WTC11 (cell line): Measurements from ENCODE around the gene SMPDL3A. TPM values are rescaled to one million over a fixed set of nuclear protein-coding genes. Genes with fewer than 3 reads are reported as not detected.

ENCODE experiments used
- ATAC-seq: fragments of 200-7000 bp; cut with Tn5 transposase; 2 replicates; pipeline ENCODE4 v1.10.0; 2021; ENCODE audit warnings: mild to moderate bottlenecking, moderate library complexity
- CTCF ChIA-PET: fragments of 300-600 bp; sonication (Branson Sonifier 250); formaldehyde crosslinking; loops from one replicate; lab custom pipeline; 2021; ENCODE audit warnings: antibody characterized with exemption; lab: Charles Lee
- POLR2A ChIA-PET: fragments of 350-600 bp; sonication (Branson Sonifier 250); formaldehyde crosslinking; loops from one replicate; lab custom pipeline; 2021; ENCODE audit warnings: antibody characterized with exemption; lab: Charles Lee
- DNase-seq: peaks from one replicate; pipeline ENCODE4 v3.0.0; 2021; ENCODE audit warnings: low spot score
- H3K27ac Mint-ChIP-seq: 2 replicates; pipeline ENCODE4 v1.8.0; 2021; ENCODE audit warnings: mixed read lengths
- H3K27me3 Mint-ChIP-seq: 2 replicates; pipeline ENCODE4 v1.8.0; 2021; ENCODE audit warnings: low read depth, mild to moderate bottlenecking, moderate library complexity, mixed read lengths
- H3K36me3 Mint-ChIP-seq: 2 replicates; pipeline ENCODE4 v1.8.0; 2021; ENCODE audit warnings: mixed read lengths
- H3K4me1 Mint-ChIP-seq: 2 replicates; pipeline ENCODE4 v1.8.0; 2022; ENCODE audit warnings: mixed read lengths
- H3K4me3 Mint-ChIP-seq: 2 replicates; pipeline ENCODE4 v1.8.0; 2021; ENCODE audit warnings: mild to moderate bottlenecking, moderate library complexity, mixed read lengths
- H3K9me3 Mint-ChIP-seq: 2 replicates; pipeline ENCODE4 v1.8.0; 2021; ENCODE audit warnings: mixed read lengths
- CBFB ChIP-seq: sonication (generic); formaldehyde crosslinking; IDR thresholded peaks from 2 replicates; pipeline ENCODE4 v1.8.1; 2022; ENCODE audit warnings: mild to moderate bottlenecking, low read depth, missing genetic modification reagents
- E2F5 ChIP-seq: sonication (generic); formaldehyde crosslinking; IDR thresholded peaks from 2 replicates; pipeline ENCODE4 v1.8.1; 2022; ENCODE audit warnings: mild to moderate bottlenecking, moderate library complexity, missing genetic modification reagents
- EMX1 ChIP-seq: fragments of 250-450 bp; sonication (Bioruptor Pico); IDR thresholded peaks from 2 replicates; pipeline ENCODE4 v1.8.0; 2021; ENCODE audit warnings: mild to moderate bottlenecking
- FOXJ3 ChIP-seq: sonication (generic); formaldehyde crosslinking; IDR thresholded peaks from 2 replicates; pipeline ENCODE4 v1.9.0; 2021; ENCODE audit warnings: missing genetic modification reagents, mild to moderate bottlenecking, borderline replicate concordance
- GABPB1 ChIP-seq: sonication (generic); formaldehyde crosslinking; IDR thresholded peaks from 2 replicates; pipeline ENCODE4 v1.8.1; 2023; ENCODE audit warnings: mild to moderate bottlenecking, missing genetic modification reagents
- GRHL2 ChIP-seq: fragments of 250-450 bp; sonication (Bioruptor Pico); IDR thresholded peaks from 2 replicates; pipeline ENCODE4 v1.8.0; 2022; ENCODE audit warnings: mild to moderate bottlenecking, moderate library complexity; ENCODE audit not compliant: insufficient replicate concordance, severe bottlenecking
- GTF2I ChIP-seq: fragments of 250-450 bp; sonication (Bioruptor Pico); conservative IDR thresholded peaks from 2 replicates; pipeline ENCODE4 v1.4.0; 2021; ENCODE audit warnings: mild to moderate bottlenecking
- IRF2 ChIP-seq: sonication (generic); formaldehyde crosslinking; IDR thresholded peaks from 2 replicates; pipeline ENCODE4 v1.8.0; 2022; ENCODE audit warnings: low read depth, missing genetic modification reagents, borderline replicate concordance
- NFATC4 ChIP-seq: fragments of 250-450 bp; sonication (Bioruptor Pico); IDR thresholded peaks from 2 replicates; pipeline ENCODE4 v1.9.0; 2021; ENCODE audit warnings: mild to moderate bottlenecking
- NFE2L1 ChIP-seq: sonication (generic); formaldehyde crosslinking; IDR thresholded peaks from 2 replicates; pipeline ENCODE4 v1.8.1; 2023; ENCODE audit warnings: missing genetic modification reagents
- NFYB ChIP-seq: sonication (generic); formaldehyde crosslinking; conservative IDR thresholded peaks from 2 replicates; pipeline ENCODE4 v1.8.0; 2022; ENCODE audit warnings: low read depth, missing genetic modification reagents
- NR2C2 ChIP-seq: sonication (generic); formaldehyde crosslinking; IDR thresholded peaks from 2 replicates; pipeline ENCODE4 v1.8.0; 2022; ENCODE audit warnings: mild to moderate bottlenecking, missing genetic modification reagents
- OVOL2 ChIP-seq: fragments of 250-450 bp; sonication (Bioruptor Pico); IDR thresholded peaks from 2 replicates; pipeline ENCODE4 v1.9.0; 2021; ENCODE audit warnings: mild to moderate bottlenecking, borderline replicate concordance
- RELA ChIP-seq: sonication (generic); formaldehyde crosslinking; IDR thresholded peaks from 2 replicates; pipeline ENCODE4 v1.8.1; 2022; ENCODE audit warnings: missing genetic modification reagents, mild to moderate bottlenecking, borderline replicate concordance
- SMAD3 ChIP-seq: sonication (generic); formaldehyde crosslinking; IDR thresholded peaks from 2 replicates; pipeline ENCODE4 v1.8.0; 2022; ENCODE audit warnings: missing genetic modification reagents, mild to moderate bottlenecking, borderline replicate concordance
- SP1 ChIP-seq: sonication (generic); formaldehyde crosslinking; conservative IDR thresholded peaks from 2 replicates; pipeline ENCODE4 v1.8.1; 2022; ENCODE audit warnings: missing genetic modification reagents
- TCF7 ChIP-seq: sonication (generic); formaldehyde crosslinking; IDR thresholded peaks from 2 replicates; pipeline ENCODE4 v1.8.0; 2022; ENCODE audit warnings: mild to moderate bottlenecking, low read depth, missing genetic modification reagents, moderate library complexity
- ZNF138 ChIP-seq: sonication (generic); formaldehyde crosslinking; conservative IDR thresholded peaks from 2 replicates; pipeline ENCODE4 v1.8.1; 2022; ENCODE audit warnings: mild to moderate bottlenecking, moderate library complexity, missing genetic modification reagents
- ZNF232 ChIP-seq: sonication (generic); formaldehyde crosslinking; IDR thresholded peaks from 2 replicates; pipeline ENCODE4 v1.8.0; 2022; ENCODE audit warnings: mild to moderate bottlenecking, missing genetic modification reagents
- ZNF317 ChIP-seq: sonication (generic); formaldehyde crosslinking; IDR thresholded peaks from 2 replicates; pipeline ENCODE4 v1.8.1; 2023; ENCODE audit warnings: low read depth, mild to moderate bottlenecking, moderate library complexity, missing genetic modification reagents, borderline replicate concordance
- ZSCAN18 ChIP-seq: fragments of 250-450 bp; sonication (Bioruptor Pico); IDR thresholded peaks from 2 replicates; pipeline ENCODE4 v2.1.2; 2022; ENCODE audit warnings: mild to moderate bottlenecking, moderate library complexity
- total RNA-seq: library from RNA; stranded (reverse); gene quantifications from 3 replicates; pipeline ENCODE4 v1.2.3, GENCODE V29; 2021
- TF ChIP-seq, protein P1 (sequence below): sonication (generic); formaldehyde crosslinking; IDR thresholded peaks from 2 replicates; pipeline ENCODE4 v1.8.1; 2023; ENCODE audit warnings: mild to moderate bottlenecking, missing genetic modification reagents
- TF ChIP-seq, protein P2 (sequence below): sonication (generic); formaldehyde crosslinking; IDR thresholded peaks from 2 replicates; pipeline ENCODE4 v1.8.0; 2023; ENCODE audit warnings: missing genetic modification reagents
- TF ChIP-seq, protein P3 (sequence below): sonication (generic); formaldehyde crosslinking; conservative IDR thresholded peaks from 2 replicates; pipeline ENCODE4 v1.8.1; 2023; ENCODE audit warnings: mild to moderate bottlenecking, low read depth, missing genetic modification reagents, moderate library complexity

The SMPDL3A gene
- total RNA-seq, 1 experiment from 2014 or later: 2.1 TPM

GRCh38 chr6:122772724-122773415, 16.2 kb upstream of the SMPDL3A start:
- H3K27ac Mint-ChIP-seq: no peak overlapping the region
- H3K4me3 Mint-ChIP-seq: no peak overlapping the region
- peaks cover 6% of the 10 kb centered on the region for H3K4me1 Mint-ChIP-seq
- ATAC-seq (no peak), DNase-seq (no peak)
- TF ChIP-seq RELA (CRISPR knock-in tag) (no peak), E2F5 (CRISPR knock-in tag) (no peak), IRF2 (CRISPR knock-in tag) (no peak), GRHL2 (CRISPR knock-in tag) (no peak), EMX1 (CRISPR knock-in tag) (no peak), TCF7 (CRISPR knock-in tag) (no peak), NFATC4 (CRISPR knock-in tag) (no peak), SP1 (CRISPR knock-in tag) (no peak), FOXJ3 (CRISPR knock-in tag) (no peak), GABPB1 (CRISPR knock-in tag) (no peak), ZNF317 (CRISPR knock-in tag) (no peak), SMAD3 (no peak), OVOL2 (no peak), NFYB (CRISPR knock-in tag) (no peak), ZNF232 (CRISPR knock-in tag) (no peak)
- H3K9me3 Mint-ChIP-seq: peaks cover 4% of the 10 kb centered on the region
- no peaks in the 10 kb centered on the region for H3K36me3 Mint-ChIP-seq
- H3K27me3 Mint-ChIP-seq: peaks cover 41% of the 10 kb centered on the region
- POLR2A ChIA-PET: interaction anchor here (0.7 kb wide), 1 partner anchor 1443 kb away, joined by 3 read pairs; no protein-coding TSS in a partner anchor
- CTCF ChIA-PET: interaction anchor here (1.0 to 1.1 kb wide), 2 partner anchors 28 to 66 kb away, joined by 3 read pairs; no protein-coding TSS in a partner anchor

DNA sequence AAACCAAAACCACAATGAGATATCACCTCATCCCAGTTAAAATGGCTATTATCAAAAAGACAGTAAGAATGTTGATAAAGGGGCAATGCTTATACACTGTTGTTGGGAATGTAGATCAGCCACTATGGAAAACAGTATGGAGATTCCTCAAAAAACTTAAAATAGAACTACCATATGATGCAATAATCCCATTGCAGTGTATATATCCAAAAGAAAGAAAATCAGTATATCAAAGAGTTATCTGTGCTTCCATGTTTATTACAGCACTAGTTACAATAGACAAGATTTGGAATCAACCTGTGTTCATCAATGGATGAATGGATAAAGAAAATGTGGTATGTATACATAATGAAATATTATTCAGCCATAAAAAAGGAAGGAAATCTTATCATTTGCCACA, 13.1 kb upstream of the SMPDL3A start:
- Mint-ChIP-seq H3K4me3 (no peak overlapping the region), H3K27ac (no peak overlapping the region), H3K36me3 (no peaks in the 10 kb centered on the region), H3K4me1 (peaks cover 31% of the 10 kb centered on the region)
- no peak for ATAC-seq
- no peak for TF ChIP-seq GTF2I
- no peak for TF ChIP-seq TCF7 (CRISPR knock-in tag)
- TF ChIP-seq CBFB (CRISPR knock-in tag): no peak
- no peak for TF ChIP-seq RELA (CRISPR knock-in tag)
- TF ChIP-seq NFE2L1 (CRISPR knock-in tag): no peak
- no peak for TF ChIP-seq ZSCAN18
- no peak for TF ChIP-seq ZNF138 (CRISPR knock-in tag)
- TF ChIP-seq, protein P1, sequence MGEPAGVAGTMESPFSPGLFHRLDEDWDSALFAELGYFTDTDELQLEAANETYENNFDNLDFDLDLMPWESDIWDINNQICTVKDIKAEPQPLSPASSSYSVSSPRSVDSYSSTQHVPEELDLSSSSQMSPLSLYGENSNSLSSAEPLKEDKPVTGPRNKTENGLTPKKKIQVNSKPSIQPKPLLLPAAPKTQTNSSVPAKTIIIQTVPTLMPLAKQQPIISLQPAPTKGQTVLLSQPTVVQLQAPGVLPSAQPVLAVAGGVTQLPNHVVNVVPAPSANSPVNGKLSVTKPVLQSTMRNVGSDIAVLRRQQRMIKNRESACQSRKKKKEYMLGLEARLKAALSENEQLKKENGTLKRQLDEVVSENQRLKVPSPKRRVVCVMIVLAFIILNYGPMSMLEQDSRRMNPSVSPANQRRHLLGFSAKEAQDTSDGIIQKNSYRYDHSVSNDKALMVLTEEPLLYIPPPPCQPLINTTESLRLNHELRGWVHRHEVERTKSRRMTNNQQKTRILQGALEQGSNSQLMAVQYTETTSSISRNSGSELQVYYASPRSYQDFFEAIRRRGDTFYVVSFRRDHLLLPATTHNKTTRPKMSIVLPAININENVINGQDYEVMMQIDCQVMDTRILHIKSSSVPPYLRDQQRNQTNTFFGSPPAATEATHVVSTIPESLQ: no peak
- TF ChIP-seq, protein P2, sequence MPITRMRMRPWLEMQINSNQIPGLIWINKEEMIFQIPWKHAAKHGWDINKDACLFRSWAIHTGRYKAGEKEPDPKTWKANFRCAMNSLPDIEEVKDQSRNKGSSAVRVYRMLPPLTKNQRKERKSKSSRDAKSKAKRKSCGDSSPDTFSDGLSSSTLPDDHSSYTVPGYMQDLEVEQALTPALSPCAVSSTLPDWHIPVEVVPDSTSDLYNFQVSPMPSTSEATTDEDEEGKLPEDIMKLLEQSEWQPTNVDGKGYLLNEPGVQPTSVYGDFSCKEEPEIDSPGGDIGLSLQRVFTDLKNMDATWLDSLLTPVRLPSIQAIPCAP (CRISPR knock-in tag): no peak
- no peak for TF ChIP-seq SP1 (CRISPR knock-in tag)
- no peak for TF ChIP-seq NR2C2 (CRISPR knock-in tag)
- TF ChIP-seq GABPB1 (CRISPR knock-in tag): no peak
- TF ChIP-seq, protein P3, sequence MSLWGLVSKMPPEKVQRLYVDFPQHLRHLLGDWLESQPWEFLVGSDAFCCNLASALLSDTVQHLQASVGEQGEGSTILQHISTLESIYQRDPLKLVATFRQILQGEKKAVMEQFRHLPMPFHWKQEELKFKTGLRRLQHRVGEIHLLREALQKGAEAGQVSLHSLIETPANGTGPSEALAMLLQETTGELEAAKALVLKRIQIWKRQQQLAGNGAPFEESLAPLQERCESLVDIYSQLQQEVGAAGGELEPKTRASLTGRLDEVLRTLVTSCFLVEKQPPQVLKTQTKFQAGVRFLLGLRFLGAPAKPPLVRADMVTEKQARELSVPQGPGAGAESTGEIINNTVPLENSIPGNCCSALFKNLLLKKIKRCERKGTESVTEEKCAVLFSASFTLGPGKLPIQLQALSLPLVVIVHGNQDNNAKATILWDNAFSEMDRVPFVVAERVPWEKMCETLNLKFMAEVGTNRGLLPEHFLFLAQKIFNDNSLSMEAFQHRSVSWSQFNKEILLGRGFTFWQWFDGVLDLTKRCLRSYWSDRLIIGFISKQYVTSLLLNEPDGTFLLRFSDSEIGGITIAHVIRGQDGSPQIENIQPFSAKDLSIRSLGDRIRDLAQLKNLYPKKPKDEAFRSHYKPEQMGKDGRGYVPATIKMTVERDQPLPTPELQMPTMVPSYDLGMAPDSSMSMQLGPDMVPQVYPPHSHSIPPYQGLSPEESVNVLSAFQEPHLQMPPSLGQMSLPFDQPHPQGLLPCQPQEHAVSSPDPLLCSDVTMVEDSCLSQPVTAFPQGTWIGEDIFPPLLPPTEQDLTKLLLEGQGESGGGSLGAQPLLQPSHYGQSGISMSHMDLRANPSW (CRISPR knock-in tag): no peak
- TF ChIP-seq, all 79 proteins: peak for 0
- CTCF ChIA-PET: no interaction called here
- POLR2A ChIA-PET: no interaction called here
- peaks cover 38% of the 10 kb centered on the region for H3K27me3 Mint-ChIP-seq
- H3K9me3 Mint-ChIP-seq: peaks cover 4% of the 10 kb centered on the region
- DNase-seq: no peak
